HG03457 (cell line): ENCODE results near the gene AIF1.
"Not testable (repeated sequence)": the region's sequence is repeated elsewhere in the genome, so short reads cannot be mapped to it uniquely, and the experiment has no call there.

Experiments used
- ATAC-seq: cut with Tn5 transposase; IDR thresholded peaks from one replicate; pipeline ENCODE4 v1.9.1; 2021; ENCODE audit warnings: moderate number of reproducible peaks; ENCODE audit not compliant: unreplicated experiment

The AIF1 gene

GRCh38 chr6:31580807-31581433, 34.1 kb upstream of the AIF1 start:
- ATAC-seq: no peak

- ATAC-seq: no peak
These were observed 33.4 kb upstream of the AIF1 start for GRCh38 chr6:31581434-31582229.

GRCh38 chr6:31582230-31582643, 32.8 kb upstream of the AIF1 start, which contains the start of gene LTB:
Gene LTB (minus strand): TSS chr6:31582424. CDS start chr6:31582417, 7 bp downstream.
- no peak for ATAC-seq

GRCh38 chr6:31585491-31585890, 29.5 kb upstream of the AIF1 start:
- ATAC-seq: no peak

- no peak for ATAC-seq
These were observed 29.0 kb upstream of the AIF1 start, which contains the start of gene LST1 for GRCh38 chr6:31586008-31586407. Gene LST1 (plus strand): TSS chr6:31586277. CDS start chr6:31587300, 1,023 bp downstream.

- ATAC-seq: no peak
These were observed 28.3 kb upstream of the AIF1 start for GRCh38 chr6:31586599-31587281.

GRCh38 chr6:31587791-31588777, 26.9 kb upstream of the AIF1 start:
- no peak for ATAC-seq

GRCh38 chr6:31588871-31589650, 26.0 kb upstream of the AIF1 start:
- ATAC-seq: no peak

- ATAC-seq: not testable (repeated sequence)
These were observed 24.3 kb upstream of the AIF1 start for GRCh38 chr6:31590691-31591090.

GRCh38 chr6:31592396-31592771, 22.6 kb upstream of the AIF1 start:
- ATAC-seq: no peak

- no peak for ATAC-seq
These were observed 18.0 kb upstream of the AIF1 start for GRCh38 chr6:31597006-31597405.

- no peak for ATAC-seq
These were observed 7.7 kb upstream of the AIF1 start for GRCh38 chr6:31607317-31607716.

- ATAC-seq: no peak
These were observed 5.3 kb upstream of the AIF1 start for GRCh38 chr6:31609519-31610406.

GRCh38 chr6:31610968-31611367, 4.1 kb upstream of the AIF1 start:
- ATAC-seq: no peak

GRCh38 chr6:31614075-31614619, 887 bp upstream of the AIF1 start:
- ATAC-seq: no peak

GRCh38 chr6:31615748-31616147, 714 bp downstream of the AIF1 start:
- ATAC-seq: no peak

GRCh38 chr6:31617010-31617409, 2.0 kb downstream of the AIF1 start:
- no peak for ATAC-seq

GRCh38 chr6:31619805-31620585, 5.0 kb downstream of the AIF1 start:
- peak; percentile 65 for ATAC-seq
